Effector memory CD4-positive, alpha-beta T cell (primary cell): ENCODE data around the gene C2orf42.
"Not testable (repeated sequence)": the region's sequence is repeated elsewhere in the genome, so short reads cannot be mapped to it uniquely, and the experiment has no call there.

ENCODE experiments used
- DNase-seq, 3 donors: peaks; one replicate each; pipeline ENCODE4 v3.0.0-alpha.2; 2020
- H3K27ac ChIP-seq: 2 replicates; pipeline ENCODE4 v1.7.0; 2013; ENCODE audit warnings: mild to moderate bottlenecking, low read length, moderate library complexity; ENCODE audit not compliant: insufficient read depth, poor library complexity, severe bottlenecking
- H3K27me3 ChIP-seq: replicated peaks from 2 replicates; pipeline ENCODE4 v1.7.0; 2013; ENCODE audit warnings: mild to moderate bottlenecking, low read length; ENCODE audit not compliant: insufficient read depth, control insufficient read depth, poor library complexity, severe bottlenecking
- H3K36me3 ChIP-seq: 2 replicates; pipeline ENCODE4 v1.7.0; 2013; ENCODE audit warnings: mild to moderate bottlenecking, low read length, moderate library complexity; ENCODE audit not compliant: control insufficient read depth, insufficient read depth
- H3K4me1 ChIP-seq: 2 replicates; pipeline ENCODE4 v1.7.0; 2013; ENCODE audit warnings: low read length, mild to moderate bottlenecking; ENCODE audit not compliant: control insufficient read depth, insufficient read depth, poor library complexity, severe bottlenecking
- H3K4me3 ChIP-seq: 2 replicates; pipeline ENCODE4 v1.7.0; 2013; ENCODE audit warnings: low read length, low read depth, mild to moderate bottlenecking; ENCODE audit not compliant: insufficient read depth, poor library complexity, severe bottlenecking
- H3K9me3 ChIP-seq: 2 replicates; pipeline ENCODE4 v1.7.0; 2013; ENCODE audit warnings: mild to moderate bottlenecking, low read length, moderate library complexity; ENCODE audit not compliant: control insufficient read depth

Gene C2orf42

DNA sequence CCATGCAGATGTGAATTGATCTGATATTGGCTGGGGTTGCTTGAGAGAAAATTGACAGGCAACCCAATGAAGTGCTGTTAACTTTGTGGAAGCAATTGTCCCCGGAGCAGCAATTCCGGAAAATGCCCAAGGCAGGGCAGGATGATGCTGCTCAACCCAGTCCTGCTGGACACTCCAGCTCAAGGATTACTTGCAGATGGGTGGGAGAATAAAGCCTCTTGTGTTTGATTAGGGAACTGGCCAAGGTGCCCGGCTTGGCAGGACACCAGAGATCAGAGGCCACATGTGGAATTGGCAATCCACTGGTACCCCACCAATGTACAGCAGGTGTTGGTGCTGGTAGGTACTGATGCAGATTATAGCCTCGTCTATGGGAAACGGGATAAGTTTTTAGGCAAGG, 12.3 kb upstream of the C2orf42 start:
- no peaks in the 10 kb centered on the region for H3K4me1 ChIP-seq
- H3K36me3 ChIP-seq, result no peaks in the 10 kb centered on the region
- no peak overlapping the region for H3K4me3 ChIP-seq
- H3K27me3 ChIP-seq, result no peaks in the 10 kb centered on the region
- H3K27ac ChIP-seq, result no peak overlapping the region
- no peak for DNase-seq
- no peaks in the 10 kb centered on the region for H3K9me3 ChIP-seq

DNA sequence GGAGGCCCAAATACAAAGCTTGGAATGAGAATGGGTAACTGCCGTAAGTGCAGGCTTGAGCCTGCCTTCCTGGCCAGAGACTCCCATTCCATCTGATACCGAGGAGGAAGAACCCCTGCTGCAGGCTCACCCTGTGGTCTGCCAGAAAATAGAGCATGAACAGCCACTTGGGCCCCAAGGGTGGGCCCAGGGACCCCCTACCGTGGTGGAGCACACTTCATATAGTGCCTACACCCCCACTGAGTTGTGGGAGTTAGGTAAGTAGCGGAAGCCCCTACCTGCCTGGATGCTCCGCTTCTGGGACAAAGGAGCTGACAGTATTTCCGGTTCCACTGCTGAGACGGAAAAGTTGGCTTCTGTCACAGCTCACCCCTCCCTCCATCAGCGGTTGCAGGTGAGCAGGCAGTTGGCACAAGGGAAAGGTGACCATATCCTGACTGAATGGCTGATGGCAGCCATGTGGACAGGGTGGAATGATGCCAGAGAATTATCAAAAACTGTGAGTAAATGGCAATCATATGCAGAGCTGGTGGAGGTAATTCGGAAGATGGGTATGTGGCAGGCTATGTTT, 11.5 kb upstream of the C2orf42 start:
- Histone ChIP-seq H3K27me3 (no peaks in the 10 kb centered on the region), H3K9me3 (no peaks in the 10 kb centered on the region), H3K4me1 (no peaks in the 10 kb centered on the region), H3K36me3 (no peaks in the 10 kb centered on the region), H3K27ac (no peak overlapping the region), H3K4me3 (no peak overlapping the region)
- DNase-seq, result no peak

DNA sequence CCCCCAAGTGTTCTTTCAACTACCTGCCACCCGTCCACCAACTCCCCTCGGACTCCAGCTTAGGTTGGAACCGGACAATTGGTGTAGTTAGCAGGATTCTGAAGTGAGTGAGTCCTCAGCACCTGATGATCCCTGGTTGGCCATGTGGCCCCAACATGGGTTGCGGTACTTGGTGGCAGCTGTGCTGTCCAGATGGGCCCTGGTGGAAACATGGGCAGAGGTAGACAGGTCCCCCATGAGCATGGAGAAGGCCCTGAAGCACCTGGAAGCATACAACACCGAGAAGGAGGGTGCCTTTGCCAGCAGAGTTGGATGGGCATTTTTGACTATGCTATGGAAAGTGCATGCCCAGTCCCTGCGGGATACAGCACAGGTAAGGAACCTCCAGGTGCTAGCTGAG, 11.0 kb upstream of the C2orf42 start:
- Histone ChIP-seq H3K27me3 (no peaks in the 10 kb centered on the region), H3K4me1 (no peaks in the 10 kb centered on the region), H3K36me3 (no peaks in the 10 kb centered on the region), H3K9me3 (no peaks in the 10 kb centered on the region), H3K27ac (no peak overlapping the region), H3K4me3 (no peak overlapping the region)
- DNase-seq, result no peak

DNA sequence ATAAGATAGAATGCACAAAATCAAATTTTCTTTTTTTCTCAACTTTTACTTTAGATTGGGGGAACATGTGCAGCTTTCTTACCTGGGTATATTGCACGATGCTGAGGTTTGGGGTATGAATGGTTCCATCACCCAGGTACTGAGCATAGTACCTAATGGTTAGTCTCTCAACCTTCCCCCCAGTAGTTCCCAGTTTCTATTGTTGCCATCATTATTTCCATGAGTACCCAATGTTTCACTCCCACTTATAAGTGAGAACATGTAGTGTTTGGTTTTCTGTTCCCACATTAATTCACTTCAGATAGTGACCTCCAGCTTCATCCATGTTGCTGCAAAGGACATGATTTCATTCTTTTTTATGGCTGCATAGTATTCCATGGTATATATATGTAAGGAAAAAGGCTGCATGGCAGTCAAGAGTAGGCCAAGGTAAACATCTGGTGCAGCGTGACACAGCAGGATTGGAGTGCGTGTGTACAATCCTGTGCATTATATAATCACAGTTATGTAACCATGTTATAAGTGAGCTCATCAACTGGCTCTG, 10.5 kb upstream of the C2orf42 start:
- no peaks in the 10 kb centered on the region for H3K36me3 ChIP-seq
- no peaks in the 10 kb centered on the region for H3K9me3 ChIP-seq
- H3K4me3 ChIP-seq, result no peak overlapping the region
- no peak overlapping the region for H3K27ac ChIP-seq
- H3K4me1 ChIP-seq, result no peaks in the 10 kb centered on the region
- no peaks in the 10 kb centered on the region for H3K27me3 ChIP-seq
- no peak for DNase-seq

DNA sequence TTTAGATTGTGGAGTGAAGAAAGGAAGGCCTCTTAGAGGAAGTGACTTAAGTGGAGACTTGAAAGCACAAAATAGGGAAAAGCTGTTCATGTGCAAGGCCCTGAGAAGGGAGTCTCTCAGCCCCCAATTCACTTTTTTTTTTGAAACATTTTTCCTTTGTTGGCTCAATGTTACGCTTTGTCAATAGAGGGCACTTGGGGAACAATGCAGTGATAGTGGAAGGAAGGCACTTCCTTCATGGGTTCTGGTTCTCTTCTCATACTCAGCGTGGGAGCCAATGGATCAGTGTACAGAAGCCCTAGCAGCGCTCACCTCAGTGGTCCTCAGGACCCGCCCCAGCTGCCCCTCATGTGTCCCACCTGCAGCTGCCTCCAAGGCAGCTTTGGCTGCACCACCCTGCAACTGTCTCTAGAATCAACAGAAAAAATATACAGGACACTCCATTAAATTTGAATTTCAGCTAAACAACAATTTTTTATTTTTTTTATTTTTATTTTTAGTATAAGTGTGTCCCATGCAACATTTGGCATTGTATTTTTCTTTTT, 8.6 kb upstream of the C2orf42 start:
- Histone ChIP-seq H3K36me3 (no peaks in the 10 kb centered on the region), H3K4me3 (no peak overlapping the region), H3K4me1 (no peaks in the 10 kb centered on the region), H3K27ac (no peak overlapping the region), H3K9me3 (no peaks in the 10 kb centered on the region), H3K27me3 (no peaks in the 10 kb centered on the region)
- DNase-seq, result no peak

DNA sequence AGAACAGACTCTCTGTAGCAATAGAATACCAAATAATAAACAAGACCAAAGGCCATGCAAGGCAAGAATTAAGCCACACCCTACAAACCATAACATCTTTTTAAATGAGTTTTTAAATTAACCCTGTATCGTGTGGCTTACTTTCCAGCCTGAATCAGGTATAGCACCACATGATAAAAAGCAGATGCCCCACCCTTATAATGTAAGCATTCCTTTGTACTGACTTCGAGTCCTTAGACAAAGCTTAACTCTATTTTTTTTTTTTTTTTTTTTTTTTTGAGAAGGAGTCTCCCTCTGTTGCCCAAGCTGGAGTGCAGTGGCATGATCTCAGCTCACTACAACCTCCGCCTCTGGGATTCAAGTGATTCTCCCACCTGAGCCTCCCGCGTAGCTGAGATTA, 1.7 kb upstream of the C2orf42 start:
- Histone ChIP-seq H3K36me3 (no peaks in the 10 kb centered on the region), H3K27ac (no peak overlapping the region), H3K9me3 (no peaks in the 10 kb centered on the region), H3K4me3 (no peak overlapping the region), H3K27me3 (no peaks in the 10 kb centered on the region), H3K4me1 (no peaks in the 10 kb centered on the region)
- no peak for DNase-seq

DNA sequence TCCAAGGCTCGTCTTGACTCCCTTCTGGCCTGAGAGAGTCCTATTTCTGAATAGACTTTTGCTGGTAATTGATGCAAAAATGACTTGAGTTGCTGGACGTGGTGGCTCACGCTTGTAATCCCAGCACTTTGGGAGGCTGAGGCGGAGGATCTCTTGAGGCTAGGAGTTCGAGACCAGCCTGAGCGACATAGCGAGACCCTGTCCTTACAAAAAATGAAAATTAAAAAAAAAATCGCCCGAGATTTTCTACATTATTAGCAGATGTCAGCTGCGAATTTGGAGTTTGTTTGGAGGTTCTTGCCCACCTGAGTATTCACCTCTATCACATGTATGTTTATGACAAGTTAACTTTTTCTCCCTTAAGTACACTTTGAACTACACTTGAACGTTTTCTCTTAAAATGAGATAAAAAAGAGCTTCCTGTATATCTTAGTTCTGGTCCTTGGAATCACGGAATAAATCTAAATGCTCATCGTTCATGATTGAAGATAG, 471 bp upstream of the C2orf42 start:
- Histone ChIP-seq H3K4me1 (no peaks in the 10 kb centered on the region), H3K27me3 (no peaks in the 10 kb centered on the region), H3K27ac (peak overlapping the region; percentile 95), H3K9me3 (no peaks in the 10 kb centered on the region), H3K36me3 (no peaks in the 10 kb centered on the region), H3K4me3 (peak overlapping the region; percentile 68)
- no peak for DNase-seq

DNA sequence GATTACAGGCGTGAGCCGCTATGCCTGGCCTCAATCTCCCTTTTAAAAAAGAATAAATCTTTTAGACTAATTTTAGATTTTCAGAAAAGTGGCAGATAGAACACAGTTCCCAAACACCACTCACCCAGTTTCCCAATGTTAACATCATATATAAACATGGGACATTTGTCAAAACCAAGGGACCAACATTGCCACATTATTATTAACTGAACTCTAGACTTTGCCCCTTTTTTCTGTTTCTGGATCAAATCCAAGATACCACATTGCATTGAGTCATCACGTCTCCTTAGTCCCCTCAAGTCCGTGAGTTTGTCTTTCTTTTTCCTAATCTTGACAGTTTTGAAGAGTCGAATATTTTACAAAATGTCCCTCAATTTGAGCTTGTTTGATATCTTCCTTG, 2.4 kb downstream of the C2orf42 start:
- Histone ChIP-seq H3K4me1 (no peaks in the 10 kb centered on the region), H3K9me3 (no peaks in the 10 kb centered on the region), H3K27me3 (no peaks in the 10 kb centered on the region), H3K27ac (no peak overlapping the region), H3K36me3 (no peaks in the 10 kb centered on the region), H3K4me3 (no peak overlapping the region)
- DNase-seq, result no peak

DNA sequence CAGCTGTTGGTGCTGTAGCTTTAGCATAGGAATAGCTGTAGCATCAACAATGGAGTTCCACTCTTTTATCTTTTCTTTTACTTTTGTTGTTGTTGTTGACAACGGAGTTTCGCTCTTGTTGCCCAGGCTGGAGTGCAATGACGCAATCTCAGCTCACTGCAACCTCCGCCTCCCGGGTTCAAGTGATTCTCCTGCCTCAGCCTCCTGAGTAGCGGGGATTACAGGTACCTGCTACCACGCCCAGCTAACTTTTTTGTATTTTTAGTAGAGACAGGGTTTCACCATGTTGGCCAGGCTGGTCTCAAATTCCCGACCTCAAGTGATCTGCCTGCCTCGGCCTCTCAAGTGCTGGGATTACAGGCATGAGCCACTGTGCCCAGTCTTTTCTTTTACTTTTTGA, 3.6 kb downstream of the C2orf42 start:
- not testable (repeated sequence) for H3K27ac ChIP-seq, H3K4me3 ChIP-seq, H3K27me3 ChIP-seq, H3K4me1 ChIP-seq, H3K9me3 ChIP-seq, H3K36me3 ChIP-seq, DNase-seq

DNA sequence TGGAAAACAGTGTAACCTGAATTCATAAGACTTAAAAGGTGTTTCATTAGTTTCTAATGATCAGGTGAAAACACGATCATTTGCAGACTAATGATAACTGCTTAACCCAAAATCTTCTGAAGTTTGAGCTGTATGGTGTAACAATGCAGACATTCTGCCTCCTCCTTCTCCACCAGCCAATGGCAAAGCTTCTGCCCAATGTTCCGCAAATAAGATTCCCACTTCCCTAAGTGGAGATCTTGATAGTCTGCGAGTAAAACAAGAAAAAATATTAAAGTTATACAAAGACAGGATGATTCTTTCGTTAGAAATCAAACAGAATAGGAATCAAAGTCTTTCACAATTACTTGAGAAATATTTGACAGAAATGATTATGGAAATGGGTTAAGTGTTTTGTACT, 8.1 kb downstream of the C2orf42 start:
- Histone ChIP-seq H3K36me3 (peaks cover 10% of the 10 kb centered on the region), H3K4me3 (no peak overlapping the region), H3K4me1 (no peaks in the 10 kb centered on the region), H3K9me3 (no peaks in the 10 kb centered on the region), H3K27me3 (no peaks in the 10 kb centered on the region), H3K27ac (no peak overlapping the region)
- no peak for DNase-seq
